Ishikawa (cell line): ENCODE data around the gene TUBA3C.

ENCODE experiments used
- CEBPB ChIP-seq: IDR thresholded peaks from 2 replicates; pipeline ENCODE4 v1.6.1; 2012
- EP300 ChIP-seq: IDR thresholded peaks from 2 replicates; pipeline ENCODE4 v1.6.1; 2012; ENCODE audit warnings: borderline replicate concordance
- RAD21 ChIP-seq: IDR thresholded peaks from 2 replicates; pipeline ENCODE4 v1.6.1; 2012; ENCODE audit warnings: low read depth
- TAF1 ChIP-seq: IDR thresholded peaks from 2 replicates; pipeline ENCODE4 v1.6.1; 2012; ENCODE audit warnings: low read depth, mild to moderate bottlenecking
- YY1 ChIP-seq: IDR thresholded peaks from 2 replicates; pipeline ENCODE4 v1.6.1; 2012; ENCODE audit warnings: low read depth
- ZBTB7A ChIP-seq: IDR thresholded peaks from 2 replicates; pipeline ENCODE4 v1.6.1; 2012; ENCODE audit warnings: low read depth
- TF ChIP-seq, protein P1 (sequence below): IDR thresholded peaks from 2 replicates; pipeline ENCODE4 v1.6.1; 2012

DNA sequence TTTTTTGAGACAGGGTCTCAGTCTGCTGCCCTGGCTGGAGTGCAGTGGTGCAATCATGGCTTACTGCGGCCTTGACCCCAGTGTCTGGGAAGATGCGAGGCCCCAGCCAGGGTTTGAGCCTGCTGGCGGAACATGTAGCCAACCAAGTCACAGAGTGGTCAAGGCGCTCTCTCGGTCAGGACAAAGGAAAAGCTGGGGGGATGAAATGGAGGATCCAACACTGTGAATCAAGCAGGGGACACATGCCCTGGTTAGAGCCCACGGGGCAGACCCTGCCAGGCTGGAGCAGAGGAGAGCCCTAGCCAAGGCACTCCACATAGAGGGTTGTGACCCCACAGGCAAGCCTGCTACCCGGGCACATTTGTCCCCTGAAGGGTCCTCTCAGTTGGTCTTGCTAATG is 10.1 kb downstream of the TUBA3C start:
- TF ChIP-seq ZBTB7A (no peak), RAD21 (no peak), YY1 (no peak), TAF1 (no peak), EP300 (no peak), CEBPB (no peak)
- TF ChIP-seq, protein P1, sequence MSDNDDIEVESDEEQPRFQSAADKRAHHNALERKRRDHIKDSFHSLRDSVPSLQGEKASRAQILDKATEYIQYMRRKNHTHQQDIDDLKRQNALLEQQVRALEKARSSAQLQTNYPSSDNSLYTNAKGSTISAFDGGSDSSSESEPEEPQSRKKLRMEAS = no peak
